ENCODE measurements around the gene SLC43A3.
A peak's percentile ranks its signal among the peaks of the same experiment; 100 is the strongest.

Gene SLC43A3

DNA sequence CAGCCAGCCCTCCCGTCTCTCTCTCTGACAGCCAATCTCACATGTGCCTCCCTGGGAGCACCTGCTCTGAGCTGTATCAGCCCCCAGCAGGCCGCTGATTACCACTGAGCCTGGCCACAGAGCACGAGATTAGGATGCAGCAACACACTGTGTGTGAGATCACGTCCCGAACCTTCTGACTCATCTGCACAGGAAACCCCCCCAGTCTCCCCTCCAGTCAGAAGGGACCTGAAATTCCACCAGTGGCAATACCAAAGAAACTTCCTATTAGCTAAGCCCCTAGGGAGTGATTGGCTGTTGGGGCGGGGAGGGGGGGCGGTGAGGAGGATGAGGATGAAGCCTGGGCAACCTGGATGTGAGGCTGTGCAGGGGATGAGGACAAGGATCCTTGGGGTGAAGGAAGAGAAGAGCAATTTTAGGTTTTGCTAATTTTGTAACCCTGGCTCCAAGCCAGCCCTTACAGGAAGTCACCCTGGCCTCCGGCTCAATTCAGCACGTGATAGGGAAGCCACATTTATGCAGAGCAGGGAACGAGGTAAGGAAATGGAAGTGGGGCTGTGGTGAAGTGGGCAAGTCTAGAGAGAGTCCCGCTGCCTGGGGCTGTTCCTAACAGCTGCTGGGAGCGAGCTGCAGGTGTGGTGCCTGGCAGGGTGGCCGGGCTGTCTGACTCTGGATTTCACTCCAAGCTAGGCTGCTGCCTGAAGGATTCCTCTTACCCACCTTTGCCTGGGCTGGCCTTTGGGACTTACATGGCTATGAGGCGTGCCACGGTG, 1.9 kb downstream of the SLC43A3 start:
- H3K27ac Mint-ChIP-seq, result peak overlapping the region; percentile 91
- no peaks in the 10 kb centered on the region for H3K27me3 Mint-ChIP-seq
- no peaks in the 10 kb centered on the region for H3K9me3 Mint-ChIP-seq
- peaks cover 50% of the 10 kb centered on the region for H3K36me3 Mint-ChIP-seq
- H3K4me1 Mint-ChIP-seq, result peaks cover 53% of the 10 kb centered on the region
- H3K4me3 Mint-ChIP-seq, result peak overlapping the region; percentile 93
- peak; percentile 96 for ATAC-seq

GRCh38 chr11:57424137-57424791, 2.7 kb downstream of the SLC43A3 start:
- peaks cover 53% of the 10 kb centered on the region for H3K4me1 Mint-ChIP-seq
- H3K4me3 Mint-ChIP-seq, result peak overlapping the region; percentile 93
- no peaks in the 10 kb centered on the region for H3K9me3 Mint-ChIP-seq
- no peaks in the 10 kb centered on the region for H3K27me3 Mint-ChIP-seq
- ATAC-seq, result no peak
- peaks cover 55% of the 10 kb centered on the region for H3K36me3 Mint-ChIP-seq
- peak overlapping the region; percentile 91 for H3K27ac Mint-ChIP-seq

DNA sequence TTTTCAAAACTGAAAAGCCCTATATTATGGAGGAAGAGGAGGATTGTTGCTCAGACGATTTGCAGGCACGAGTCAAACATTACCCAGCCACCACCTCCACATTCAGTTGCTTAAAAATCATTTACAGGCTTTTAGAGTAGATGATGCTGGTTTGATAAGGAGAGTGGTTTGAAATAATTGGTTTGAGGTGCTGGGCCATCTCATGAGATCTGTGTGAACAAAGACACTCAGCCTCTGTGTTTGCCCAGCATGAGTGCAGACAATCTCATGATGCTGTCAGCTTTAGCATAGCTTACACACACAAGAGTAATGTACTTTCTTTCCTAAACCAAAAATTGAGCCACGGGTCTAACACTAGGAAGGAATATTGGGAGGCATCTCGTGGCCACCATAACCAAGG, 4.3 kb downstream of the SLC43A3 start:
- Mint-ChIP-seq H3K4me3 (no peak overlapping the region), H3K27ac (no peak overlapping the region), H3K36me3 (peaks cover 67% of the 10 kb centered on the region), H3K27me3 (no peaks in the 10 kb centered on the region), H3K4me1 (peaks cover 50% of the 10 kb centered on the region), H3K9me3 (no peaks in the 10 kb centered on the region)
- no peak for ATAC-seq

- H3K9me3 Mint-ChIP-seq, result no peaks in the 10 kb centered on the region
- ATAC-seq, result no peak
- no peak overlapping the region for H3K4me3 Mint-ChIP-seq
- peaks cover 41% of the 10 kb centered on the region for H3K4me1 Mint-ChIP-seq
- H3K27ac Mint-ChIP-seq, result no peak overlapping the region
- H3K36me3 Mint-ChIP-seq, result peaks cover 76% of the 10 kb centered on the region
- no peaks in the 10 kb centered on the region for H3K27me3 Mint-ChIP-seq
Measured at GRCh38 chr11:57421805-57422204, 5.1 kb downstream of the SLC43A3 start.

- H3K9me3 Mint-ChIP-seq, result no peaks in the 10 kb centered on the region
- peaks cover 83% of the 10 kb centered on the region for H3K36me3 Mint-ChIP-seq
- no peak overlapping the region for H3K4me3 Mint-ChIP-seq
- peaks cover 38% of the 10 kb centered on the region for H3K4me1 Mint-ChIP-seq
- H3K27me3 Mint-ChIP-seq, result no peaks in the 10 kb centered on the region
- no peak for ATAC-seq
- H3K27ac Mint-ChIP-seq, result no peak overlapping the region
Measured at GRCh38 chr11:57421066-57421465, 5.9 kb downstream of the SLC43A3 start.

GRCh38 chr11:57419146-57419545, 7.8 kb downstream of the SLC43A3 start:
- no peaks in the 10 kb centered on the region for H3K9me3 Mint-ChIP-seq
- peaks cover 94% of the 10 kb centered on the region for H3K36me3 Mint-ChIP-seq
- no peak overlapping the region for H3K27ac Mint-ChIP-seq
- no peak overlapping the region for H3K4me3 Mint-ChIP-seq
- H3K4me1 Mint-ChIP-seq, result peaks cover 22% of the 10 kb centered on the region
- ATAC-seq, result no peak
- no peaks in the 10 kb centered on the region for H3K27me3 Mint-ChIP-seq

GRCh38 chr11:57418131-57418530, 8.8 kb downstream of the SLC43A3 start:
- no peak for ATAC-seq
- Mint-ChIP-seq H3K4me1 (peaks cover 19% of the 10 kb centered on the region), H3K27ac (no peak overlapping the region), H3K27me3 (no peaks in the 10 kb centered on the region), H3K9me3 (no peaks in the 10 kb centered on the region), H3K4me3 (no peak overlapping the region), H3K36me3 (peaks cover 94% of the 10 kb centered on the region)

GRCh38 chr11:57417056-57417455, 9.9 kb downstream of the SLC43A3 start:
- no peak overlapping the region for H3K27ac Mint-ChIP-seq
- ATAC-seq, result no peak
- no peaks in the 10 kb centered on the region for H3K9me3 Mint-ChIP-seq
- H3K36me3 Mint-ChIP-seq, result peaks cover 93% of the 10 kb centered on the region
- H3K4me3 Mint-ChIP-seq, result no peak overlapping the region
- peaks cover 13% of the 10 kb centered on the region for H3K4me1 Mint-ChIP-seq
- H3K27me3 Mint-ChIP-seq, result no peaks in the 10 kb centered on the region

DNA sequence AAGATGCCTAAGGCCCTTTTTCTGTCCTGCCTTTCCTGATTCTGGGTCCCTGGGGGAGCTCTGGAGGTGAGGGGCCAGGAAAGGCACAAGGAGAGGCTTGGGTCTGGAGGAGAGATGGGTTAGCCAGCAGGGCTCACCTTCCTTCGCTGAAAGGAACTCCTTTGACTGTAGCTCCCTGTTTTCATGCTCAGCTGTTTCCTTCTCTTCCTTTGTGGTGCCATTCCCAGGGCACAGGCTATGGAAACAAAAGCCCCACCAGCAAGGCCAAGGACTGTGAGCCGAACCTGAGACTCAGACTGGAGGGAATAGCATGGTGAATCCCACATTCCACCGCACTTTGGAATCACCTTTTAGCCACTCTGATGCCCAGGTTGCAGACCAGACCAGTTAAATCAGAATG, 10.5 kb downstream of the SLC43A3 start:
- H3K27ac Mint-ChIP-seq, result no peak overlapping the region
- H3K9me3 Mint-ChIP-seq, result no peaks in the 10 kb centered on the region
- no peak for ATAC-seq
- no peaks in the 10 kb centered on the region for H3K27me3 Mint-ChIP-seq
- H3K4me3 Mint-ChIP-seq, result no peak overlapping the region
- peaks cover 93% of the 10 kb centered on the region for H3K36me3 Mint-ChIP-seq
- peaks cover 13% of the 10 kb centered on the region for H3K4me1 Mint-ChIP-seq

- Mint-ChIP-seq H3K9me3 (no peaks in the 10 kb centered on the region), H3K27me3 (no peaks in the 10 kb centered on the region), H3K4me1 (peaks cover 13% of the 10 kb centered on the region), H3K27ac (no peak overlapping the region), H3K36me3 (peaks cover 92% of the 10 kb centered on the region), H3K4me3 (no peak overlapping the region)
- ATAC-seq, result no peak
Measured at GRCh38 chr11:57414612-57415212, 12.2 kb downstream of the SLC43A3 start.

- Mint-ChIP-seq H3K4me1 (peaks cover 18% of the 10 kb centered on the region), H3K4me3 (no peak overlapping the region), H3K36me3 (peaks cover 94% of the 10 kb centered on the region), H3K27ac (no peak overlapping the region), H3K27me3 (no peaks in the 10 kb centered on the region), H3K9me3 (no peaks in the 10 kb centered on the region)
- no peak for ATAC-seq
Measured at GRCh38 chr11:57413681-57414080, 13.2 kb downstream of the SLC43A3 start.

DNA sequence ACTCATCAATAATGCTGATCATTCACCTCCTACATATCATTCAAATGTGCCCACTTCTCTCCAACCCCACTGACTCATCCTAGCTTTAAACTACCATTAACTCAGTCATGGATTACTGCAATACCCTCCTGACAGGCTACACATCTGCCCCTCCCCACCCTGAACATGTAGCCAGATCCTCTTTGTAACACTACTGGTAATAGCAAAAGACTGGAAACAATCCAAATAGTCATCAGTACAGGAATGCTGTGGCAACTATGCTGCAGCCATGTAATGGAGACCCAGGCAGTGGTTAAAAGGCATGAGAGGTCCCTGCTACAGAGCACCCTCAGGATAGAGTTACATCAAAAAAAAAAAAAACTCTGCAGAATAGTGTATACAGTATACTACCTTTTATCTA, 16.6 kb downstream of the SLC43A3 start:
- Mint-ChIP-seq H3K9me3 (no peaks in the 10 kb centered on the region), H3K27ac (no peak overlapping the region), H3K4me1 (peaks cover 36% of the 10 kb centered on the region), H3K27me3 (no peaks in the 10 kb centered on the region), H3K4me3 (no peak overlapping the region), H3K36me3 (peaks cover 89% of the 10 kb centered on the region)
- ATAC-seq, result no peak

GRCh38 chr11:57409321-57410100, 17.4 kb downstream of the SLC43A3 start:
- Mint-ChIP-seq H3K36me3 (peaks cover 85% of the 10 kb centered on the region), H3K27me3 (no peaks in the 10 kb centered on the region), H3K4me3 (no peak overlapping the region), H3K27ac (no peak overlapping the region), H3K9me3 (no peaks in the 10 kb centered on the region), H3K4me1 (peaks cover 38% of the 10 kb centered on the region)
- no peak for ATAC-seq

DNA sequence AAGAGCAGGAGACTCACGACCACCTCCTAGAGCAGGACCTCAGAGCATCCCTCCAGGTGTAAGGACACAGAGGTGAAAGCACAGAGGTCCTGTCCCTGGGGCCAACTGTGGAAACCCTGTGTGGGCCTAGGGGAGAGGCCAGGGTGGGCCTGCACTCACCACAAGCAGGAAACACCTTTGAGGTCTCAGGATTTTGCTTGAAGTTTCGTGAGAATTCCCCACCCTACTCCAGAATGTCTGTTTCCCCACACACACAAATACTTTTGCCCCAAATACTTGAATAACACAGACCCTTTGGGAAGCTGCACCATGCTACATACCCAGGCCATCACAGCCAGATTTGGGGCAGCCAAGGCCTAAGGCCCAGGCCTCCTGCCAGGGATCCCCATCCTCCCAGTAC, 18.1 kb downstream of the SLC43A3 start:
- H3K36me3 Mint-ChIP-seq, result peaks cover 80% of the 10 kb centered on the region

DNA sequence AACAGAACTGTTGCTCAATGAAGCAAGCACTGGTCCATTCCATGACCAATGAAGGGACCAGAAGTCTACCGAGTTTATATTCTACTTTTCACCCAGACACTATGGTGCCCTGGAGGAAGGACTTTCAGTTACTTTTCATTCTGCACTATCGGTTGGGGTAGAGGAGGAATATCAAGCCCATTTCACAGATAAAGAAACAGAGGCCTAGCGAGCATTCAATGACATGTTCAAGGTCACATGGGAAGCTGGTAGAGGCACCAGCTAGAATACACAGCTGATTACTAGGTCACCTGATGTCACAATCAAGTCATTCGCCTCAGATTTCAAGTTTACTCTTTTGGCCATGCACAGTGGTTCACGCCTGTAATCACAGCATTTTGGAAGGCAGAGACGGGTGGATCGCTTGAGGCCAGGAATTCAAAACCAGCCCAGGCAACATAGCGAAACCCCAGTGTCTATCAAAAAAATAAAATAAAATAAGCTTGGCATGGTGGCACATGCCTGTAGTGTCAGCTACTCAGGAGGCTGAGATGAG, 18.9 kb downstream of the SLC43A3 start:
- no peak for ATAC-seq
- H3K4me3 Mint-ChIP-seq, result no peak overlapping the region
- H3K4me1 Mint-ChIP-seq, result peaks cover 42% of the 10 kb centered on the region
- H3K27me3 Mint-ChIP-seq, result no peaks in the 10 kb centered on the region
- H3K9me3 Mint-ChIP-seq, result no peaks in the 10 kb centered on the region
- H3K27ac Mint-ChIP-seq, result peak overlapping the region; percentile 74
- peaks cover 80% of the 10 kb centered on the region for H3K36me3 Mint-ChIP-seq

More for the DNA sequence above, 18.1 kb downstream of the SLC43A3 start:
- no peaks in the 10 kb centered on the region for H3K27me3 Mint-ChIP-seq
- H3K4me1 Mint-ChIP-seq, result peaks cover 39% of the 10 kb centered on the region
- no peak overlapping the region for H3K27ac Mint-ChIP-seq
- no peaks in the 10 kb centered on the region for H3K9me3 Mint-ChIP-seq
- no peak overlapping the region for H3K4me3 Mint-ChIP-seq
- ATAC-seq, result no peak

All from stimulated activated memory B cell treated with anti-CD40 and anti-IgM and Interleukin-4, amounts not matched to agents 10 μg/mL and 1 μg/mL and 100 μg/mL, for 72 hours (primary cell).